Activated CD4-positive, alpha-beta T cell treated with anti-CD3 and anti-CD28 coated beads, Interleukin-2, Interleukin-4, amounts not matched to agents 100 ng/mL and 50 ng/mL, durations not matched to agents 16 hours and 8 hours (primary cell): ENCODE measurements around the gene ARHGEF4.
"Not testable (repeated sequence)": the region's sequence is repeated elsewhere in the genome, so short reads cannot be mapped to it uniquely, and the experiment has no call there.

Experiments
- DNase-seq: peaks from one replicate; pipeline ENCODE4 v3.0.0-alpha.2; 2020; ENCODE audit warnings: low spot score

Gene ARHGEF4

GRCh38 chr2:131055169-131056065 is 218.7 kb downstream of the ARHGEF4 start:
- DNase-seq = no peak

GRCh38 chr2:131056204-131056931 is 219.7 kb downstream of the ARHGEF4 start:
- DNase-seq = no peak

GRCh38 chr2:131056932-131057287 is 220.2 kb downstream of the ARHGEF4 start:
- no peak for DNase-seq

- DNase-seq = no peak
Observed at GRCh38 chr2:131058214-131058843, 221.6 kb downstream of the ARHGEF4 start.

GRCh38 chr2:131058920-131059319 is 222.2 kb downstream of the ARHGEF4 start:
- no peak for DNase-seq

- DNase-seq = no peak
Observed at GRCh38 chr2:131063501-131064283, 227.0 kb downstream of the ARHGEF4 start.

- DNase-seq = no peak
Observed at GRCh38 chr2:131064589-131065512, 228.1 kb downstream of the ARHGEF4 start.

GRCh38 chr2:131067465-131068125 is 230.9 kb downstream of the ARHGEF4 start:
- no peak for DNase-seq

GRCh38 chr2:131068172-131068571 is 231.5 kb downstream of the ARHGEF4 start:
- DNase-seq = not testable (repeated sequence)

GRCh38 chr2:131075578-131075977 is 238.9 kb downstream of the ARHGEF4 start:
- DNase-seq = not testable (repeated sequence)

GRCh38 chr2:131076707-131077106 is 240.0 kb downstream of the ARHGEF4 start:
- no peak for DNase-seq

GRCh38 chr2:131077182-131077846 is 240.6 kb downstream of the ARHGEF4 start:
- no peak for DNase-seq

GRCh38 chr2:131077966-131078365 is 241.3 kb downstream of the ARHGEF4 start:
- no peak for DNase-seq

- not testable (repeated sequence) for DNase-seq
Observed at GRCh38 chr2:131079931-131080330, 243.2 kb downstream of the ARHGEF4 start.

GRCh38 chr2:131081190-131081589 is 244.5 kb downstream of the ARHGEF4 start:
- no peak for DNase-seq

GRCh38 chr2:131085646-131086045 is 248.9 kb downstream of the ARHGEF4 start:
- DNase-seq = no peak

- DNase-seq = no peak
Observed at GRCh38 chr2:131092458-131093005, 255.8 kb downstream of the ARHGEF4 start.

- peak; percentile 89 for DNase-seq
Observed at GRCh38 chr2:131093006-131093695, 256.4 kb downstream of the ARHGEF4 start, which contains the start of gene FAM168B. Gene FAM168B (minus strand): TSS chr2:131093460. CDS start chr2:131082646, 10,814 bp downstream.
